CD4-positive, alpha-beta T cell (primary cell): ENCODE measurements around the gene NFE2L1. TPM values are rescaled to one million over a fixed set of nuclear protein-coding genes. Genes with fewer than 3 reads are reported as not detected.

Experiments used
- ATAC-seq: fragments of 200-7000 bp; cut with Tn5 transposase; one replicate; pipeline ENCODE4 v1.10.0; 2022; ENCODE audit warnings: mild to moderate bottlenecking; ENCODE audit not compliant: poor library complexity
- CTCF ChIA-PET: fragments of 350-600 bp; sonication (Branson Sonifier 250); formaldehyde crosslinking; loops from one replicate; lab custom pipeline; 2021; ENCODE audit warnings: antibody characterized with exemption, inconsistent platforms; lab: Charles Lee
- POLR2A ChIA-PET: fragments of 350-600 bp; sonication (Branson Sonifier 250); formaldehyde crosslinking; loops from one replicate; lab custom pipeline; 2021; ENCODE audit warnings: antibody characterized with exemption, inconsistent platforms; lab: Charles Lee
- DNase-seq, 14 experiments: peaks; one replicate each; pipeline ENCODE4 v3.0.0-alpha.2; 2013 to 2020; ENCODE audit warnings: mixed read lengths in 2 of 14
- H3K27ac ChIP-seq, 2 donors: one replicate each; pipeline versions ENCODE4 v1.5.1 to v1.7.0; 2013; ENCODE audit warnings: low read length in 2 of 2, low read depth in 1 of 2, mild to moderate bottlenecking in 1 of 2
- H3K27me3 ChIP-seq, 2 experiments: 1 replicate in 1 of 2; 2 replicates in 1 of 2; pipeline versions ENCODE4 v1.6.1 to v1.7.0; 2013; ENCODE audit warnings: low read length in 2 of 2, control low read depth in 1 of 2, mild to moderate bottlenecking in 1 of 2, moderate library complexity in 1 of 2; ENCODE audit not compliant: insufficient read depth in 2 of 2, control insufficient read depth in 1 of 2
- H3K36me3 ChIP-seq: one replicate; pipeline ENCODE4 v1.6.1; 2013; ENCODE audit warnings: low read length, control low read depth; ENCODE audit not compliant: insufficient read depth
- H3K4me1 ChIP-seq: one replicate; pipeline ENCODE4 v1.6.1; 2013; ENCODE audit warnings: low read length, control low read depth; ENCODE audit not compliant: insufficient read depth
- H3K4me3 ChIP-seq: one replicate; pipeline ENCODE4 v1.5.1; 2013; ENCODE audit warnings: mild to moderate bottlenecking, low read length, moderate library complexity
- H3K9me3 ChIP-seq, 2 experiments: 1 replicate in 1 of 2; 2 replicates in 1 of 2; pipeline versions ENCODE4 v1.6.1 to v1.7.0; 2013; ENCODE audit warnings: low read length in 2 of 2, mild to moderate bottlenecking in 2 of 2, control low read depth in 1 of 2, moderate library complexity in 1 of 2; ENCODE audit not compliant: control insufficient read depth in 1 of 2, insufficient read depth in 1 of 2
- H3K27ac Mint-ChIP-seq: one replicate; pipeline ENCODE4 v1.8.0; 2020; ENCODE audit warnings: mixed read lengths
- H3K27me3 Mint-ChIP-seq: one replicate; pipeline ENCODE4 v1.8.0; 2021; ENCODE audit warnings: mixed read lengths
- H3K36me3 Mint-ChIP-seq: one replicate; pipeline ENCODE4 v1.8.0; 2021; ENCODE audit warnings: low read depth, mixed read lengths
- H3K4me1 Mint-ChIP-seq: one replicate; pipeline ENCODE4 v1.8.0; 2021; ENCODE audit warnings: low read depth, mixed read lengths
- H3K4me3 Mint-ChIP-seq: one replicate; pipeline ENCODE4 v1.8.0; 2020; ENCODE audit warnings: mild to moderate bottlenecking, mixed read lengths
- H3K9me3 Mint-ChIP-seq: one replicate; pipeline ENCODE4 v1.8.0; 2020; ENCODE audit warnings: mixed read lengths
- CTCF ChIP-seq: fragments of 200-600 bp; IDR thresholded peaks from one replicate; pipeline ENCODE4 v1.8.0; 2022; ENCODE audit warnings: antibody characterized with exemption, mild to moderate bottlenecking
- intact Hi-C, 2 experiments: fragments of 100-400 bp; cut with DNase I in 1 of 2; cut with micrococcal nuclease in 1 of 2; formaldehyde crosslinking; loops; one replicate each; pipeline versions ENCODE4 v1.15.1 to v1.9.0; 2023 to 2025; cut with DNase I, micrococcal nuclease
- total RNA-seq, 174 experiments: library from RNA in 2 of 174; stranded (reverse) in 2 of 174; gene quantifications; one replicate each; pipeline ENCODE4 v1.2.3 and lab custom pipeline; 2021 to 2026

NFE2L1 gene
- total RNA-seq, 2 experiments from 2014 or later: 28.1 to 30.6 TPM

- H3K27ac ChIP-seq: no peak overlapping the region
- H3K4me1 ChIP-seq: peaks cover 14% of the 10 kb centered on the region
- no peaks in the 10 kb centered on the region for H3K9me3 Mint-ChIP-seq
- H3K9me3 ChIP-seq: no peaks in the 10 kb centered on the region
- no peaks in the 10 kb centered on the region for H3K36me3 Mint-ChIP-seq
- peaks cover 35 to 46% of the 10 kb centered on the region in 2 experiments for H3K27me3 ChIP-seq
- no peak for DNase-seq
- H3K4me3 ChIP-seq: no peak overlapping the region
- intact Hi-C loops: no loop called here
- H3K27ac Mint-ChIP-seq: no peak overlapping the region
- CTCF ChIA-PET: interaction anchor here (1.6 to 2.4 kb wide), 2 partner anchors 16 to 32 kb away, joined by 3 to 13 read pairs; no protein-coding TSS in a partner anchor
- H3K4me1 Mint-ChIP-seq: peaks cover 16% of the 10 kb centered on the region
- TF ChIP-seq CTCF: no peak
- H3K27me3 Mint-ChIP-seq: peaks cover 70% of the 10 kb centered on the region
- ATAC-seq: no peak
- no peak overlapping the region for H3K4me3 Mint-ChIP-seq
- POLR2A ChIA-PET: no interaction called here
- no peaks in the 10 kb centered on the region for H3K36me3 ChIP-seq
Observed at GRCh38 chr17:48010193-48010592, 38.0 kb upstream of the NFE2L1 start.

DNA sequence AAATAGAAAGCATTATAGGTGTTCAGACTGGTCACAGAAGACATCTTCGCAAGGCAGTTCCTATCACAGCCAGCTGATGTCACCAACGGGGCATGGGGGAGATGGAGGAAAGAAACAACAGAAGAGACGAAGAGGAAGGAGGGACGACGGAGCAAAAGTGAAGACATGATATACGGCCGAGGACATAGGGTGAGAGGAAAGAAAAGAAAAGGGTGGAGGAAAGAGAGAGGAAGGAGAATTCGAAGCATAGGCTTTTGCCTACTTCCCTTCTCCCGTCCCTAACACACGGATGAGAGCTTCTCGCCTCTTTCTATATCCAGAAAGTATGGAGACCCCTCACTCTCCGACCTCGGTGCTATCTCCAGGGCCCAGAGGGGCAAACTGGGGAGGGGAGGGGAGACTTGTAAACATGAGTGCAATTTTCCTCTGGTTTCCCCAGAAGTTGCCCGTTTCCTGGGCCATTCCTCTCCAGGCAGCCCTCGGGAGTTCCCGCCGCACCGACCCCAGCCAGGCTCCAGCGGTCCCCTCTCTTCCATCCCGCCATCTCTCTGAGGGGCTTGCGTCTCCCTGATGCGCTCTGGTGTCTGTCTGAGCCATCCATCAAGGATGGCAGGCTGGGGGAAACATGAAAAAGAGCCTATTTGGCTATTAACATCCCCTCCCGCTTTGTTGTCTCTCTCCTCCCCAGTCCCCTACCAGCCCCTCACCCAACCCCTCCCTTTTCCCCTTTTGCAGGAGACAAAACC is 36.6 kb upstream of the NFE2L1 start:
- Histone ChIP-seq H3K27ac (no peak overlapping the region), H3K9me3 (no peaks in the 10 kb centered on the region), H3K4me3 (peak overlapping the region; percentile 43), H3K27me3 (peaks cover 32 to 46% of the 10 kb centered on the region in 2 experiments), H3K36me3 (no peaks in the 10 kb centered on the region), H3K4me1 (peaks cover 14% of the 10 kb centered on the region)
- Mint-ChIP-seq H3K27me3 (peaks cover 66% of the 10 kb centered on the region), H3K36me3 (no peaks in the 10 kb centered on the region), H3K27ac (no peak overlapping the region), H3K4me1 (peaks cover 16% of the 10 kb centered on the region), H3K4me3 (peak overlapping the region; percentile 71), H3K9me3 (no peaks in the 10 kb centered on the region)
- DNase-seq (peak in 11 of 14 experiments; percentile 18 to 68 (median 39)), ATAC-seq (peak; percentile 76)
- POLR2A ChIA-PET: interaction anchor here (0.7 to 0.9 kb wide), 2 partner anchors 41 to 190 kb away, joined by 3 read pairs; partner anchors contain the start of gene CDK5RAP3
- intact Hi-C loops: no loop called here
- CTCF ChIA-PET: interaction anchor here (0.6 to 2.4 kb wide), 9 partner anchors 9 to 684 kb away, joined by 3 to 17 read pairs (median 3); partner anchors contain the start of gene CDK5RAP3
- peak; percentile 46 for TF ChIP-seq CTCF

DNA sequence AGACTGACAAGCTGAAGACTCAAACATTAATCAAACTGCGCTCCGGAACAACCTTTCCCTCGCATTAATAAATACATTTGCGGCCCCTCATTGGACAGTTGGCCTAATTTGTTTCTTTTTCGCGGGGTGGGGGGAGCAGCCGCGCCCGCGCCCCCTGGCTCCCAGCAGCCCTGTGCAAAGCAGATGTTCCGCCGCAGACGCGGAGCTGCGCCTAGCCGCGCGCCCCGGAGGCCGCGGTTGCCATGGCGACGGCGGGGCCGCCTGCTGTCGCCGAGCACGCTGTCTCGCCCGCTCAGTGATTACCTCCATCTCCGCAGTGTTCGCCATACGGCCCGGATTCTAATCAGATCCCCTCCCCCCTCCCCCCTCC is 36.0 kb upstream of the NFE2L1 start:
- ChIA-PET POLR2A (no interaction called here), CTCF (interaction anchor here (0.6 to 2.4 kb wide), 7 partner anchors 9 to 683 kb away, joined by 3 to 17 read pairs (median 7); partner anchors contain the start of gene CDK5RAP3)
- no peaks in the 10 kb centered on the region for H3K9me3 ChIP-seq
- no peak overlapping the region for H3K27ac ChIP-seq
- Mint-ChIP-seq H3K27ac (no peak overlapping the region), H3K4me1 (peaks cover 16% of the 10 kb centered on the region), H3K9me3 (no peaks in the 10 kb centered on the region), H3K4me3 (peak overlapping the region; percentile 67), H3K36me3 (no peaks in the 10 kb centered on the region), H3K27me3 (peaks cover 62% of the 10 kb centered on the region)
- intact Hi-C loops: no loop called here
- H3K27me3 ChIP-seq: peaks cover 32 to 46% of the 10 kb centered on the region in 2 experiments
- no peaks in the 10 kb centered on the region for H3K36me3 ChIP-seq
- DNase-seq (peak; percentile 33 to 88 (median 57)), ATAC-seq (peak; percentile 79)
- H3K4me1 ChIP-seq: peaks cover 14% of the 10 kb centered on the region
- H3K4me3 ChIP-seq: peak overlapping the region; percentile 43
- TF ChIP-seq CTCF: no peak
